Glutamatergic neuron (in vitro differentiated cells): ENCODE results near the gene TMOD2. TPM values are rescaled to one million over a fixed set of nuclear protein-coding genes. Genes with fewer than 3 reads are reported as not detected.

Source experiments
- DNase-seq: peaks from one replicate; pipeline ENCODE4 v3.0.0; 2022
- H3K27ac Mint-ChIP-seq: one replicate; pipeline ENCODE4 v1.8.0; 2020; ENCODE audit warnings: mild to moderate bottlenecking, mixed read lengths, inconsistent platforms; ENCODE audit not compliant: unreplicated experiment
- H3K27me3 Mint-ChIP-seq: one replicate; pipeline ENCODE4 v1.8.0; 2020; ENCODE audit warnings: mild to moderate bottlenecking, moderate library complexity, mixed read lengths, inconsistent platforms; ENCODE audit not compliant: unreplicated experiment
- H3K36me3 Mint-ChIP-seq: one replicate; pipeline ENCODE4 v1.8.0; 2020; ENCODE audit warnings: mild to moderate bottlenecking, mixed read lengths, inconsistent platforms; ENCODE audit not compliant: unreplicated experiment
- H3K4me1 Mint-ChIP-seq: one replicate; pipeline ENCODE4 v1.8.0; 2020; ENCODE audit warnings: mild to moderate bottlenecking, low read depth, mixed read lengths, inconsistent platforms; ENCODE audit not compliant: unreplicated experiment
- H3K4me3 Mint-ChIP-seq: one replicate; pipeline ENCODE4 v1.8.0; 2020; ENCODE audit warnings: mild to moderate bottlenecking, mixed read lengths, inconsistent platforms; ENCODE audit not compliant: unreplicated experiment
- H3K9me3 Mint-ChIP-seq: one replicate; pipeline ENCODE4 v1.8.0; 2020; ENCODE audit warnings: mild to moderate bottlenecking, moderate library complexity, mixed read lengths, inconsistent platforms; ENCODE audit not compliant: unreplicated experiment
- total RNA-seq: library from RNA; stranded (reverse); fragmentation: NEBNext Ultra II Directional; extraction: Animal tissue kit (Norgen Biotek cat#: 25700); gene quantifications from one replicate; pipeline ENCODE4 v1.2.1, GENCODE V29; 2021; ENCODE audit not compliant: unreplicated experiment
- TF ChIP-seq, protein P1 (sequence below): fragments of 200-600 bp; sonication (generic); IDR thresholded peaks from one replicate; pipeline ENCODE4 v1.5.0; 2021; ENCODE audit not compliant: partially characterized antibody, unreplicated experiment

The TMOD2 gene
- total RNA-seq, 1 donor from 2014 or later: 75.0 TPM

DNA sequence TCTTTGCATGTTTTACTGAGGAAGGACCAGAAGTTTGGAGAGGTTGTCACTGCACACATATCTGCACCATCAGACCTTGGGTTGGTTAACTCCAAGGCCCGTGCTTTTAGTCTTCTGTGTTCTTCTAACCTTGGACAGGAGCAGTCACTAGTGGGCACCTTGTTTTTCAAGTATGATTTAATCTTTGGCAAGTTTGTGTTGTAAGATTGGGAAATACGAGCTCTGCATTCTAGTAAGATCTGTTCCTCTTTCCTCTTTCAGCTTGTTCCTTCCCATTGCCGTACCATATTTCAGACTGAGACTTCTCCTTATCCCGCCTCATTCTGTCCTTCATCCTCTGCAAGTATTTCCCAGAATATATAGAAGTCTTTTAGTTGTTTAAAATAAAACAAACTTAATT, 5.1 kb downstream of the TMOD2 start:
- no peak for DNase-seq
- Mint-ChIP-seq H3K4me3 (no peak overlapping the region), H3K27me3 (peaks cover 7% of the 10 kb centered on the region), H3K4me1 (peaks cover 9% of the 10 kb centered on the region), H3K9me3 (peaks cover 4% of the 10 kb centered on the region), H3K27ac (no peak overlapping the region), H3K36me3 (no peaks in the 10 kb centered on the region)
- TF ChIP-seq, protein P1, sequence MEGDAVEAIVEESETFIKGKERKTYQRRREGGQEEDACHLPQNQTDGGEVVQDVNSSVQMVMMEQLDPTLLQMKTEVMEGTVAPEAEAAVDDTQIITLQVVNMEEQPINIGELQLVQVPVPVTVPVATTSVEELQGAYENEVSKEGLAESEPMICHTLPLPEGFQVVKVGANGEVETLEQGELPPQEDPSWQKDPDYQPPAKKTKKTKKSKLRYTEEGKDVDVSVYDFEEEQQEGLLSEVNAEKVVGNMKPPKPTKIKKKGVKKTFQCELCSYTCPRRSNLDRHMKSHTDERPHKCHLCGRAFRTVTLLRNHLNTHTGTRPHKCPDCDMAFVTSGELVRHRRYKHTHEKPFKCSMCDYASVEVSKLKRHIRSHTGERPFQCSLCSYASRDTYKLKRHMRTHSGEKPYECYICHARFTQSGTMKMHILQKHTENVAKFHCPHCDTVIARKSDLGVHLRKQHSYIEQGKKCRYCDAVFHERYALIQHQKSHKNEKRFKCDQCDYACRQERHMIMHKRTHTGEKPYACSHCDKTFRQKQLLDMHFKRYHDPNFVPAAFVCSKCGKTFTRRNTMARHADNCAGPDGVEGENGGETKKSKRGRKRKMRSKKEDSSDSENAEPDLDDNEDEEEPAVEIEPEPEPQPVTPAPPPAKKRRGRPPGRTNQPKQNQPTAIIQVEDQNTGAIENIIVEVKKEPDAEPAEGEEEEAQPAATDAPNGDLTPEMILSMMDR: no peak

DNA sequence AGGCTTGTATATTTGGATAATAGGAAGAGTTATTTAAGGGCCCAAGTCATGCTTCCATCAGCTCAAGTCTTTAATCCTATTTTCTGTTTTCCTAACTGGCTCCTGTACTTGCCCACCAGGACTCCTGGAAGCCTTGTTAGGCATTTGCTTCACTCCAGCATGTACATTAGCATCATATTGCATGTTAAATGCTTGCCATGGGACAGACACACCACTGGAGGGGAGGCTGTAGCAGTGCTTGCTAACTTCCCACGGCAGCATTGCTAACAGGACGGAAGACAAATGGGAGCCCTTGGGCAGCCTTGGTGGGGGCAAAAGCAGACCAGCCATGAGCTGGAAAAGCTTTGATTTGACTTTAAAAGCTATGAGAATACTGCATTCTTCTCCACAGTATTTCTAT, 6.1 kb downstream of the TMOD2 start:
- Mint-ChIP-seq H3K4me1 (peaks cover 9% of the 10 kb centered on the region), H3K4me3 (no peak overlapping the region), H3K27ac (no peak overlapping the region), H3K36me3 (no peaks in the 10 kb centered on the region), H3K9me3 (peaks cover 4% of the 10 kb centered on the region), H3K27me3 (peaks cover 3% of the 10 kb centered on the region)
- DNase-seq: no peak
- TF ChIP-seq, protein P1: no peak

DNA sequence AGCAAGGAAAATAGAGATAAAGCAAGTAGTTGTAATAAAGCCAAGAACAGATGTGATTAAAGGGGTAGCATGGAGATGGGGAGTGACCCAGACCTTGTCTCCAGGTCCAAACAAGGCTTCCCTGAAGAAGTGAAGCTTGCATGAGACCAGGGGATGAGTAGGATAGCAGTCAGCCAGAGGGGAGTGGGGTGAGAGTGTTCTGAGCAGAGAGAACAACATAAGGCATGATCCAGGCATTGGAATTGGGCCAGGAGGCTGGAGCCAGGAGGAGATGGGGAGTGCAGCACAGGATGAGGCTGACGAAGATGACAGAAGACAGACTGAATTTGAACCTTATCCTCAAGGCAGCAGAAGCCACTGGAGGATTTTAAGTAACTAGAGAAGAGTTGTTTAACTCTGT, 7.2 kb downstream of the TMOD2 start:
- H3K4me3 Mint-ChIP-seq: no peak overlapping the region
- peaks cover 4% of the 10 kb centered on the region for H3K9me3 Mint-ChIP-seq
- TF ChIP-seq, protein P1: no peak
- H3K4me1 Mint-ChIP-seq: peaks cover 6% of the 10 kb centered on the region
- H3K36me3 Mint-ChIP-seq: no peaks in the 10 kb centered on the region
- no peak for DNase-seq
- no peak overlapping the region for H3K27ac Mint-ChIP-seq
- peaks cover 3% of the 10 kb centered on the region for H3K27me3 Mint-ChIP-seq

DNA sequence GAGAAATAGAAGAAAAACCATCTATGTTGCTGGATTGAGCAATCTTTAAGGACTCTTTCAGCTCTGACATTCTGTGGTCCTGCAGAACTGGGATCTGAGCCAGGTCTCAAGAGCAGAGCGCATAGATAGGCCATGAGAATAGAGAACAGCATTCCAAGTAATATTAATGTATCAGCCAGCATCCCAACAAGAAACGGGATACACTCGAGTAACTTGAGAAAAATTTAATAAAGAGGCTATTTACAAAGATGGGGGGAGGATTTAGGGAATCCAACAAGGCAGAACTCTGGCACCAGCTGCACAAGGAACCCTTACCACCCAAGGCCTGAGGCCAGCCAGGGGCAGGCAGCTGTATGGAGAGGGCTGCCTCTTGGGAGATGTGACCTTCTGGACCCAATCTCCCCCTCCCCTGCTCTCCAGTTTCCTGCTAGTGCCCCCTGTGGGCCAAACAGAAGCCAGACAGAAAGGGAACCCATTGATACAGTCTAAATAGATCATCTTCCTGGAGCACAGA, 8.2 kb downstream of the TMOD2 start:
- peaks cover 4% of the 10 kb centered on the region for H3K9me3 Mint-ChIP-seq
- peaks cover 6% of the 10 kb centered on the region for H3K4me1 Mint-ChIP-seq
- DNase-seq: no peak
- no peak overlapping the region for H3K27ac Mint-ChIP-seq
- no peaks in the 10 kb centered on the region for H3K36me3 Mint-ChIP-seq
- peaks cover 3% of the 10 kb centered on the region for H3K27me3 Mint-ChIP-seq
- TF ChIP-seq, protein P1: no peak
- H3K4me3 Mint-ChIP-seq: no peak overlapping the region

DNA sequence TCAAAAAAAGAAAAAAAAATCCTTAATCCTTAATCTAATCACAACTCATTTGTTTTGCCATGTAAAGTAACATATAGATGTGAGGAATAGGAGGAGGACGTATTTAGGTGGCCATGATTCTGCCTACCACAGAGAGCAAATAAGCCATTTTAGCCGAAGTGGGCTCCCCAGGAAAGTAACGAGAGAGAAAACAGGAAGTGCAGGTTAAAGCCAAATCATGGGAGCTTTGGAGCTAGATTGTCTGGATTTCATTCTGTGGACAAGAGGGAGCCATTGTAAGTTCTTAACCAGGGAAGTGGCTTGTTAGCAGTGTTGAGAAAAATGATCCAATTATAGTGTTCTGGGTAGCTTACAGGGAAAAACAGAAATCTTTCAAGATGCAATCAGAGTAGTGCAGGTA, 9.4 kb downstream of the TMOD2 start:
- peaks cover 4% of the 10 kb centered on the region for H3K9me3 Mint-ChIP-seq
- no peak overlapping the region for H3K27ac Mint-ChIP-seq
- no peaks in the 10 kb centered on the region for H3K36me3 Mint-ChIP-seq
- TF ChIP-seq, protein P1: no peak
- peaks cover 3% of the 10 kb centered on the region for H3K27me3 Mint-ChIP-seq
- no peak overlapping the region for H3K4me3 Mint-ChIP-seq
- H3K4me1 Mint-ChIP-seq: peaks cover 6% of the 10 kb centered on the region
- DNase-seq: no peak
